GM19023 (cell line): Measurements from ENCODE around the gene ZNF414.

Experiments used
- ATAC-seq: cut with Tn5 transposase; IDR thresholded peaks from one replicate; pipeline ENCODE4 v1.9.1; 2021; ENCODE audit warnings: mild to moderate bottlenecking, moderate library complexity; ENCODE audit not compliant: unreplicated experiment

Gene ZNF414

GRCh38 chr19:8468761-8469373 is 45.1 kb downstream of the ZNF414 start:
- ATAC-seq: no peak

GRCh38 chr19:8468124-8468523 is 45.8 kb downstream of the ZNF414 start:
- ATAC-seq: no peak

- ATAC-seq: no peak
Observed at GRCh38 chr19:8466018-8466417, 47.9 kb downstream of the ZNF414 start.

- ATAC-seq: no peak
Observed at GRCh38 chr19:8463365-8463764, 50.6 kb downstream of the ZNF414 start.

DNA sequence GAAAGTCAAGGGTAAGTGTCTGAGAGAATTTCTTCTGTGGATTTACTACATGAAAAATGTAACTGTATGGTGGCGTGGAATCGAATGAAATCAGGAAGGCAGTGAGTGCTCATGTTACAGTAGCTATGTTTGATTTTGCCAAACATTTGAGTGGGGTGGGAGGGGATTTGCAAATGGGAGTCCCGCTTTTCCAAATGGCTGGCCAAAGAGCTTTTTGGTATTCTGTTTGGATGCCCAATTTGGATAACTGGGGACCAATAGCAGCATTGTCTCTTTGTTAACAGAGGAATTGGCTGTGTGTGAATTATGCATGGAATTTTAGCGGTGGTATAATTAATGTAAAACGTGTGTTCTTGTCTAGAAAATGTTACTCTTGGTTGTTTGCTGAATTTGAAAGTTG is 51.4 kb downstream of the ZNF414 start:
- no peak for ATAC-seq

- ATAC-seq: no peak
Observed at GRCh38 chr19:8461891-8462290, 52.1 kb downstream of the ZNF414 start.

- ATAC-seq: no peak
Observed at GRCh38 chr19:8461376-8461775, 52.6 kb downstream of the ZNF414 start.

DNA sequence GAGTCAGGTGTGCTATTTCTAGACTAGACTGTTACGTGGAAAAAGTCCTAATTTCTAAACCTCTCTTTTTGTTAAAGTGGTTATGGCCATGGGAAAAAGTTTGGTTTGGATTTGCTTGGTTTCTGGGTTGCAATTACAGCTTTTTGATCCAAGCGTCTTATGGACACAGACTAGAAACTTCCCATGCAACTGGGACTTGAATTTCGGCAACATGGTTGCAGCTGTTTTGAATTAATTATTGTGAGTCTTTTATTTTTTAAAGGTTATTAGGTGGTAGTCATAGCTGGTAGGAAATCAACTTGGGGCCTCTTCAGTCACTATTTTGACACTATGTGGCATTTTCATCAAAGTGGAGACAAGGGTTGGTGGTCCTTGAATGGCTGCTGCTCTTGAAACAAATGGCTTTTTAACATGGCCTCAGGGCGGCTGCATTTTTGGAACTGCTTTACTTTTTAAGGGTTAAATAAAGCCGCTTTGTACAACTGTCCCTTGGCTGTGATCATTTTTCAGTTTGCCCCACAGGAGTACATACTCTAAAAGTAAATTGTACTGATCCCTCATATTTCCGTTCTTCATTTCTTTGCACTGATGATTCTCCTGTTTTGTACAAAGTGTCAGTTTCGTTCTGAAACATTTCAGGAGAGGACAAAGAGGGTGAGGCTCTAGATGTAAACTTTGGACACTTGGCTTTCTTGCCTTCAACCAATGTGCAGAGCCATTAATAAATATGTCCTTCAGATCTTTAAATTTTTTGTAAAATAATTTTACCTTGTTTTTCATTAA is 53.3 kb downstream of the ZNF414 start:
- ATAC-seq: no peak
